COR-L47 (cell line): ENCODE results near the gene HS3ST6.
"Not testable (repeated sequence)": the region's sequence is repeated elsewhere in the genome, so short reads cannot be mapped to it uniquely, and the experiment has no call there.

Source experiments
- DNase-seq: peaks from one replicate; lab custom pipeline; 2025; lab: John Stamatoyannopoulos, UW

HS3ST6 gene

GRCh38 chr16:1946495-1947368 lies 28.5 kb upstream of the HS3ST6 start:
- no peak for DNase-seq

- DNase-seq = no peak
These were observed 27.6 kb upstream of the HS3ST6 start for GRCh38 chr16:1945559-1946391.

GRCh38 chr16:1944612-1945199 lies 26.5 kb upstream of the HS3ST6 start:
- no peak for DNase-seq

- DNase-seq = peak; percentile 100
These were observed 24.9 kb upstream of the HS3ST6 start, which contains the start of gene MSRB1 for GRCh38 chr16:1942810-1943726. Gene MSRB1 (minus strand): TSS chr16:1943199. CDS start chr16:1943156, 43 bp downstream.

GRCh38 chr16:1942047-1942809 lies 24.0 kb upstream of the HS3ST6 start:
- DNase-seq = no peak

GRCh38 chr16:1941162-1942046 lies 23.2 kb upstream of the HS3ST6 start:
- no peak for DNase-seq

- no peak for DNase-seq
These were observed 22.3 kb upstream of the HS3ST6 start for GRCh38 chr16:1940273-1941161.

- not testable (repeated sequence) for DNase-seq
These were observed 21.6 kb upstream of the HS3ST6 start for GRCh38 chr16:1939833-1940232.

- DNase-seq = no peak
These were observed 20.7 kb upstream of the HS3ST6 start for GRCh38 chr16:1938910-1939309.

- no peak for DNase-seq
These were observed 20.1 kb upstream of the HS3ST6 start for GRCh38 chr16:1938316-1938715.

GRCh38 chr16:1936945-1937479 lies 18.8 kb upstream of the HS3ST6 start:
- DNase-seq = no peak

- DNase-seq = no peak
These were observed 15.0 kb upstream of the HS3ST6 start for GRCh38 chr16:1933097-1933661.

- peak; percentile 58 for DNase-seq
These were observed 14.1 kb upstream of the HS3ST6 start for GRCh38 chr16:1932050-1933028.

GRCh38 chr16:1930338-1930720 lies 12.1 kb upstream of the HS3ST6 start:
- DNase-seq = no peak

- DNase-seq = peak; percentile 58
These were observed 11.5 kb upstream of the HS3ST6 start for GRCh38 chr16:1929578-1930337.

- no peak for DNase-seq
These were observed 10.9 kb upstream of the HS3ST6 start for GRCh38 chr16:1929105-1929504.
